Panc1 (cell line): ENCODE results near the gene CENPP.

ENCODE experiments used
- POLR2AphosphoS5 ChIP-seq: IDR thresholded peaks from 2 replicates; pipeline ENCODE4 v1.6.1; 2012; ENCODE audit warnings: mild to moderate bottlenecking, low read depth, low read length, moderate library complexity
- TF ChIP-seq, protein P1 (sequence below): fragments of 450-650 bp; IDR thresholded peaks from 2 replicates; pipeline ENCODE4 v1.5.1; 2017; ENCODE audit warnings: mild to moderate bottlenecking
- TF ChIP-seq, protein P2 (sequence below), 2 experiments: IDR thresholded peaks; 2 replicates each; pipeline ENCODE4 v1.6.1; 2011 to 2012; ENCODE audit warnings: low read depth in 2 of 2, control low read depth in 1 of 2, low read length in 1 of 2, mild to moderate bottlenecking in 1 of 2, moderate library complexity in 1 of 2; ENCODE audit not compliant: insufficient read depth in 1 of 2

DNA sequence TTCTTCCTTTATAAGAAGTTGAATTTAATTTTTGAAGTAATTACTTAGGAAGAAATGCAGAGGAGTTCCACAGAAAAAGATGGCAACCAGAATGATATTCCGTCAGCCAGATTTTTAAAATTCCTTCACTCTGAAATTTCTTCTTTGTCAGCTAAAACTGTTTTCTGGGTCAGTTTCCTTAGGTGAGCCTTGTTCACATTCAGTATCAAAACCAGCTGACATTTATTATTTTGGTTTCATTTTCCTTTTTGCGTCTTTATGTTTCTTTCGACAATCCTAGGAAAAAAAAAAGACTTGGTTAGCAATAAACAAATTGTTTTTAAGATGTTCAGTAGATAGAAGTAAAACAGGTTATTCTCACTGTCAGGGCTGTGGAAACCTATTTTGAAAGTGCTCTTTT is 28.1 kb upstream of the CENPP start:
- TF ChIP-seq, protein P1, sequence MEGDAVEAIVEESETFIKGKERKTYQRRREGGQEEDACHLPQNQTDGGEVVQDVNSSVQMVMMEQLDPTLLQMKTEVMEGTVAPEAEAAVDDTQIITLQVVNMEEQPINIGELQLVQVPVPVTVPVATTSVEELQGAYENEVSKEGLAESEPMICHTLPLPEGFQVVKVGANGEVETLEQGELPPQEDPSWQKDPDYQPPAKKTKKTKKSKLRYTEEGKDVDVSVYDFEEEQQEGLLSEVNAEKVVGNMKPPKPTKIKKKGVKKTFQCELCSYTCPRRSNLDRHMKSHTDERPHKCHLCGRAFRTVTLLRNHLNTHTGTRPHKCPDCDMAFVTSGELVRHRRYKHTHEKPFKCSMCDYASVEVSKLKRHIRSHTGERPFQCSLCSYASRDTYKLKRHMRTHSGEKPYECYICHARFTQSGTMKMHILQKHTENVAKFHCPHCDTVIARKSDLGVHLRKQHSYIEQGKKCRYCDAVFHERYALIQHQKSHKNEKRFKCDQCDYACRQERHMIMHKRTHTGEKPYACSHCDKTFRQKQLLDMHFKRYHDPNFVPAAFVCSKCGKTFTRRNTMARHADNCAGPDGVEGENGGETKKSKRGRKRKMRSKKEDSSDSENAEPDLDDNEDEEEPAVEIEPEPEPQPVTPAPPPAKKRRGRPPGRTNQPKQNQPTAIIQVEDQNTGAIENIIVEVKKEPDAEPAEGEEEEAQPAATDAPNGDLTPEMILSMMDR: no peak
- no peak for TF ChIP-seq POLR2AphosphoS5
- TF ChIP-seq, protein P2, sequence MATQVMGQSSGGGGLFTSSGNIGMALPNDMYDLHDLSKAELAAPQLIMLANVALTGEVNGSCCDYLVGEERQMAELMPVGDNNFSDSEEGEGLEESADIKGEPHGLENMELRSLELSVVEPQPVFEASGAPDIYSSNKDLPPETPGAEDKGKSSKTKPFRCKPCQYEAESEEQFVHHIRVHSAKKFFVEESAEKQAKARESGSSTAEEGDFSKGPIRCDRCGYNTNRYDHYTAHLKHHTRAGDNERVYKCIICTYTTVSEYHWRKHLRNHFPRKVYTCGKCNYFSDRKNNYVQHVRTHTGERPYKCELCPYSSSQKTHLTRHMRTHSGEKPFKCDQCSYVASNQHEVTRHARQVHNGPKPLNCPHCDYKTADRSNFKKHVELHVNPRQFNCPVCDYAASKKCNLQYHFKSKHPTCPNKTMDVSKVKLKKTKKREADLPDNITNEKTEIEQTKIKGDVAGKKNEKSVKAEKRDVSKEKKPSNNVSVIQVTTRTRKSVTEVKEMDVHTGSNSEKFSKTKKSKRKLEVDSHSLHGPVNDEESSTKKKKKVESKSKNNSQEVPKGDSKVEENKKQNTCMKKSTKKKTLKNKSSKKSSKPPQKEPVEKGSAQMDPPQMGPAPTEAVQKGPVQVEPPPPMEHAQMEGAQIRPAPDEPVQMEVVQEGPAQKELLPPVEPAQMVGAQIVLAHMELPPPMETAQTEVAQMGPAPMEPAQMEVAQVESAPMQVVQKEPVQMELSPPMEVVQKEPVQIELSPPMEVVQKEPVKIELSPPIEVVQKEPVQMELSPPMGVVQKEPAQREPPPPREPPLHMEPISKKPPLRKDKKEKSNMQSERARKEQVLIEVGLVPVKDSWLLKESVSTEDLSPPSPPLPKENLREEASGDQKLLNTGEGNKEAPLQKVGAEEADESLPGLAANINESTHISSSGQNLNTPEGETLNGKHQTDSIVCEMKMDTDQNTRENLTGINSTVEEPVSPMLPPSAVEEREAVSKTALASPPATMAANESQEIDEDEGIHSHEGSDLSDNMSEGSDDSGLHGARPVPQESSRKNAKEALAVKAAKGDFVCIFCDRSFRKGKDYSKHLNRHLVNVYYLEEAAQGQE (IDR thresholded peaks at IDR 0.05; ENCODE audit: insufficient read depth in 1 of 2, low read depth in 2 of 2, low read length in 1 of 2): no peak
